Liver (tissue), 5 donors: ENCODE results near the gene TVP23A. TPM values are rescaled to one million over a fixed set of nuclear protein-coding genes. Genes with fewer than 3 reads are reported as not detected.

ENCODE experiments used
- polyA plus RNA-seq, 2 donors: library from polyadenylated mRNA; stranded (reverse) in 1 of 2; unstranded in 1 of 2; fragments of 200-250 nt in 1 of 2; fragments of >200 nt in 1 of 2; fragmentation: Nextera tagmentation in 1 of 2; extraction: Ambion mirVana in 1 of 2; gene quantifications; one replicate each; pipeline versions ENCODE4 v1.2.1 to v1.2.3, GENCODE V29; 2013 to 2015
- small RNA-seq: library from RNA; depleted of rRNA; stranded (forward); fragments of <200 nt; gene quantifications from one replicate; pipeline ENCODE3, GENCODE V24; 2014
- total RNA-seq, 2 donors: library from RNA; depleted of rRNA; stranded (reverse); fragments of >200 nt; gene quantifications; one replicate each; pipeline ENCODE4 v1.2.3, GENCODE V29; 2014
- donor health status: healthy.
- donor health status: healthy.
- donor health status: healthy.

Gene TVP23A
- total and polyA plus RNA-seq, 4 donors = 0.09 to 0.32 (median 0.09) TPM; not detected in 1

Small RNA genes within 50 kb of the gene (small RNA-seq; reads per million reads assigned to genes)
- gene MTND4LP24 = not detected
- not detected for gene MTND6P33

Other genes with a start within 250 kb of the TVP23A start
- 10 to 100 TPM in 1 of 2 donors, 1 to 10 TPM in 1; 6.2 to 66.9 TPM for gene EMP2, start 238.2 kb downstream of the TVP23A start, total RNA-seq
- gene EMP2, start 238.2 kb downstream of the TVP23A start, polyA plus RNA-seq = 100 to 1,000 TPM in 1 of 2 donors, 10 to 100 TPM in 1; 66.6 to 138 TPM
- under 1 TPM in 1 of 2 donors, not detected in 1; 0.92 TPM for gene TEKT5, start 123.9 kb downstream of the TVP23A start, total RNA-seq
- under 1 TPM in 1 of 2 donors, not detected in 1; 0.13 TPM for gene TEKT5, start 123.9 kb downstream of the TVP23A start, polyA plus RNA-seq
- 10 to 100 TPM; 16.6 to 18.9 TPM for gene NUBP1, start 75.0 kb downstream of the TVP23A start, total RNA-seq
- 10 to 100 TPM; 21.7 to 22.5 TPM for gene NUBP1, start 75.0 kb downstream of the TVP23A start, polyA plus RNA-seq
- 1 to 10 TPM; 2.8 to 4.2 TPM for gene CIITA, start 58.4 kb upstream of the TVP23A start, total RNA-seq
- gene CIITA, start 58.4 kb upstream of the TVP23A start, polyA plus RNA-seq = 1 to 10 TPM; 1.6 to 1.7 TPM
- 10 to 100 TPM; 13.6 to 69.9 TPM for gene DEXI, start 123.7 kb upstream of the TVP23A start, total RNA-seq
- gene DEXI, start 123.7 kb upstream of the TVP23A start, polyA plus RNA-seq = 10 to 100 TPM; 26.5 to 57.2 TPM
- gene CLEC16A, start 125.8 kb upstream of the TVP23A start, total RNA-seq = 10 to 100 TPM; 22.6 to 23.0 TPM
- 10 to 100 TPM in 1 of 2 donors, 1 to 10 TPM in 1; 9.7 to 12.3 TPM for gene CLEC16A, start 125.8 kb upstream of the TVP23A start, polyA plus RNA-seq